Sigmoid colon (tissue), 7 donors: ENCODE measurements around the gene AXIN1. TPM values are rescaled to one million over a fixed set of nuclear protein-coding genes. Genes with fewer than 3 reads are reported as not detected.

ENCODE experiments used
- DNase-seq: peaks from one replicate; pipeline ENCODE4 v3.0.0-alpha.2; 2019
- H3K27ac ChIP-seq, 4 donors: fragments of 200-600 bp; sonication (generic); one replicate each; pipeline ENCODE4 v1.5.1; 2016 to 2019; ENCODE audit warnings: mild to moderate bottlenecking in 1 of 4
- H3K27me3 ChIP-seq, 3 donors: fragments of 200-600 bp; sonication (generic); one replicate each; pipeline ENCODE4 v1.5.1; 2019; ENCODE audit warnings: mild to moderate bottlenecking in 1 of 3
- H3K36me3 ChIP-seq, 4 donors: fragments of 200-600 bp; sonication (generic); one replicate each; pipeline ENCODE4 v1.5.1; 2016 to 2019
- H3K4me1 ChIP-seq, 4 donors: fragments of 200-600 bp; sonication (generic); one replicate each; pipeline ENCODE4 v1.5.1; 2017 to 2019
- H3K4me3 ChIP-seq, 4 donors: fragments of 200-600 bp; sonication (generic); one replicate each; pipeline ENCODE4 v1.5.1; 2017 to 2019; ENCODE audit warnings: mild to moderate bottlenecking in 2 of 4, moderate library complexity in 1 of 4
- H3K9me3 ChIP-seq, 4 donors: fragments of 200-600 bp in 3 of 4; sonication (generic) in 3 of 4; one replicate each; pipeline versions ENCODE4 v1.5.1 to v1.6.1; 2013 to 2019
- CTCF ChIP-seq, 4 experiments: fragments of 450-650 bp in 3 of 4; fragments of 200-600 bp in 1 of 4; IDR thresholded peaks; one replicate each; pipeline ENCODE4 v1.5.1; 2016 to 2019; ENCODE audit warnings: antibody characterized with exemption in 4 of 4, mild to moderate bottlenecking in 3 of 4, moderate library complexity in 2 of 4
- EP300 ChIP-seq, 4 donors: sonication (generic); formaldehyde crosslinking; IDR thresholded peaks; one replicate each; pipeline ENCODE4 v1.6.1; 2017; ENCODE audit warnings: antibody characterized with exemption in 4 of 4
- POLR2A ChIP-seq, 2 donors: fragments of 450-650 bp; IDR thresholded peaks; one replicate each; pipeline ENCODE4 v1.6.1; 2016; ENCODE audit warnings: antibody characterized with exemption in 2 of 2, mild to moderate bottlenecking in 2 of 2, moderate library complexity in 2 of 2
- POLR2AphosphoS5 ChIP-seq, 4 donors: sonication (generic); formaldehyde crosslinking; IDR thresholded peaks; one replicate each; pipeline ENCODE4 v1.6.1; 2017; ENCODE audit warnings: antibody characterized with exemption in 4 of 4
- WGBS, 2 donors: extraction: QIAGEN DNeasy Blood & Tissue Kit; methylation state at CpG; one replicate each; pipeline ENCODE4 v1.1.7; 2013; 5-methylcytosine and 5-hydroxymethylcytosine counted together
- intact Hi-C: fragments of 100-400 bp; cut with DNase I; formaldehyde crosslinking; loops from one replicate; pipeline ENCODE4 v1.15.1; 2023
- polyA plus RNA-seq, 3 donors: library from polyadenylated mRNA; stranded (reverse); fragments of 200-250 nt; gene quantifications; one replicate each; pipeline ENCODE4 v1.2.3, GENCODE V29; 2013
- total RNA-seq, 4 donors: library from RNA; depleted of rRNA; stranded (reverse); fragments of >200 nt; gene quantifications; one replicate each; pipeline ENCODE4 v1.1.0, GENCODE V29; 2016
- donor health status: healthy with polysubstance abuse.
- donor health status: Bipolar disorder and iron deficiency.
- donor health status: healthy.

AXIN1 gene
- total and polyA plus RNA-seq, 7 donors: 17.9 to 33.4 (median 28.2) TPM

GRCh38 chr16:290015-290680 is 62.4 kb downstream of the AXIN1 start:
- 80 to 89% methylated on average over 25 of the region's 25 CpGs for WGBS, 2 donors
- peaks cover 9 to 72% (median 39%) of the 10 kb centered on the region in 4 donors for H3K36me3 ChIP-seq
- H3K9me3 ChIP-seq: no peaks in the 10 kb centered on the region
- intact Hi-C loops: no loop called here
- no peaks in the 10 kb centered on the region for H3K4me1 ChIP-seq
- H3K27me3 ChIP-seq: no peaks in the 10 kb centered on the region
- DNase-seq: no peak
- TF ChIP-seq CTCF (IDR thresholded peaks at IDR 0.05): no peak
- TF ChIP-seq EP300 (IDR thresholded peaks at IDR 0.05): no peak
- TF ChIP-seq POLR2AphosphoS5 (IDR thresholded peaks at IDR 0.05): no peak
- TF ChIP-seq POLR2A (IDR thresholded peaks at IDR 0.05): no peak
- no peak overlapping the region for H3K4me3 ChIP-seq
- no peak overlapping the region for H3K27ac ChIP-seq

- H3K4me1 ChIP-seq: no peaks in the 10 kb centered on the region
- 93 to 95% methylated on average over 22 of the region's 22 CpGs for WGBS, 2 donors
- no peak overlapping the region for H3K4me3 ChIP-seq
- H3K27ac ChIP-seq: no peak overlapping the region
- TF ChIP-seq POLR2AphosphoS5 (IDR thresholded peaks at IDR 0.05) (no peak), EP300 (IDR thresholded peaks at IDR 0.05) (no peak), CTCF (IDR thresholded peaks at IDR 0.05) (no peak), POLR2A (IDR thresholded peaks at IDR 0.05) (no peak)
- H3K9me3 ChIP-seq: no peaks in the 10 kb centered on the region
- DNase-seq: no peak
- H3K36me3 ChIP-seq: peaks cover 9 to 72% (median 39%) of the 10 kb centered on the region in 4 donors
- intact Hi-C loops: no loop called here
- no peaks in the 10 kb centered on the region for H3K27me3 ChIP-seq
These were observed 63.0 kb downstream of the AXIN1 start for GRCh38 chr16:289395-289997.

GRCh38 chr16:287981-288920 is 64.3 kb downstream of the AXIN1 start:
- no peaks in the 10 kb centered on the region for H3K4me1 ChIP-seq
- no peaks in the 10 kb centered on the region for H3K9me3 ChIP-seq
- intact Hi-C loops: no loop called here
- no peak for DNase-seq
- no peak overlapping the region for H3K27ac ChIP-seq
- 94 to 95% methylated on average over 33 of the region's 33 CpGs for WGBS, 2 donors
- H3K27me3 ChIP-seq: no peaks in the 10 kb centered on the region
- H3K4me3 ChIP-seq: no peak overlapping the region
- TF ChIP-seq POLR2AphosphoS5 (IDR thresholded peaks at IDR 0.05) (no peak), POLR2A (IDR thresholded peaks at IDR 0.05) (no peak), EP300 (IDR thresholded peaks at IDR 0.05) (no peak)
- peaks cover 7 to 66% (median 38%) of the 10 kb centered on the region in 4 donors for H3K36me3 ChIP-seq

GRCh38 chr16:287298-287811 is 65.2 kb downstream of the AXIN1 start:
- Histone ChIP-seq H3K27ac (no peak overlapping the region), H3K9me3 (no peaks in the 10 kb centered on the region), H3K36me3 (peaks cover 0 to 57% (median 30%) of the 10 kb centered on the region in 4 donors), H3K4me1 (no peaks in the 10 kb centered on the region), H3K4me3 (no peak overlapping the region), H3K27me3 (peaks cover 0 to 2% (median 2%) of the 10 kb centered on the region in 3 donors)
- TF ChIP-seq CTCF (IDR thresholded peaks at IDR 0.05): peak in 1 of 4 experiments; percentile 12
- no peak for TF ChIP-seq EP300 (IDR thresholded peaks at IDR 0.05)
- TF ChIP-seq POLR2AphosphoS5 (IDR thresholded peaks at IDR 0.05): no peak
- TF ChIP-seq POLR2A (IDR thresholded peaks at IDR 0.05): no peak
- intact Hi-C loops: no loop called here
- no peak for DNase-seq
- WGBS, 2 donors: 67 to 82% methylated on average over 16 of the region's 16 CpGs
